ENCODE data around the gene ARF5.

Gene ARF5

DNA sequence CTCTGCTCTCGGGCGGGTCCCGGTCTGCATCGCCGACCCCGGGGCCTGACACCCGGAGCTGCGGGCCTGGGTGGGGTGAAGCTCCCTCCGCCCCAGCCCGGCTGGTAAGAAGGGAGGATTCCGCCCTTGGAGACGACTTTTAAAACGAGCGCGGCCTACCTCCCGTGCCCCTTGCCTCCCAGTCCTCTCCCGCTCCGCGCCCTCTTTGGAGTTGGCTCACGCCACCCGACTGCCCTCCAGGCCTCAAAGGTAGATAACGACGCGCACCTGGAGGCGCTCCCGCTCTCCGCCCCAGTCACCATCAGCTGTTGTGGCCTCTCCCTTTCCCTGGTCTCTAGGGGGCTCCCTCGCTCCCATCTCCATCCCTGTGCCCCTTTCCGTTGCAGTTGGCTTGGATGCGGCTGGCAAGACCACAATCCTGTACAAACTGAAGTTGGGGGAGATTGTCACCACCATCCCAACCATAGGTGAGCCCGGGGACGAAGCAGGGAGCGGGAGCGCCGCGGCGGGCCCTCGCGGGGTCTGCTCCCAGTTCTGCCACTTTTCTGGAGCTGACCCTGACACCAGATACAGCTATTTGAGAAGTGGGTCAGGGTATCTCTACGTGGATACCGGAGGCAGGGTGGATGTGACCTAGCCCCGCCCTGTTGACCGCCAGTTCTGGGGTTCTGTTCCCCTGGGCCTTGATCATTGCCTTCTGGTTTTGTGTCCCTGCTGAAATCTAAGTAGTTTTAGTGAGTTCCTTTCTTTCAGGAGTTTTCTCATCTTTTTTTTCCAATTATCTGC, 679 bp downstream of the ARF5 start:
- Histone ChIP-seq H2AFZ (ENCODE audit: low read length, unreplicated experiment) (peak overlapping the region; percentile 89), H3K27ac (ENCODE audit: low read depth, low read length) (no peak overlapping the region)

DNA sequence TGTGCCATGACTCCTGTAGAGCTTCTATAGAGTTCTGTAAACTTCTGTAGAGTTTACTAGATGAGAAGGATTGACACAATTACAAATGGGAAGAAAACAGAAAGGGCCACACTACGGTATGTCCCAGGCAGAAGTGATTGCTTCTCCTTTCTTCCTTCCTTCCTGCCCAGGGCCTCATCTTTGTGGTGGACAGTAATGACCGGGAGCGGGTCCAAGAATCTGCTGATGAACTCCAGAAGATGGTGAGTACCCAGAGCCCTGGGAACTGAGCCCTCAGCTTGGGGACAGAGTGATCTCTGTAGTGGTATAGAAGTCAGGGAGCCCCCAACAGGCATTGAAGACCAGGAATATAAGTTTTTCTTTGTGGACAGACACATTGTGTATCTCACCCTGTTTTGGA, 1.7 kb downstream of the ARF5 start:
- H2AFZ ChIP-seq (ENCODE audit: low read length, unreplicated experiment) = no peak overlapping the region
- no peaks in the 10 kb centered on the region for H3K27me3 ChIP-seq (ENCODE audit: insufficient read depth, low read length)
- peak overlapping the region; percentile 97 for H3K4me3 ChIP-seq (ENCODE audit: low read depth, low read length)
- H3K79me2 ChIP-seq (ENCODE audit: control insufficient read depth, insufficient read depth, low read length, unreplicated experiment) = peaks cover 18% of the 10 kb centered on the region
- peaks cover 6% of the 10 kb centered on the region for H3K4me1 ChIP-seq (ENCODE audit: control insufficient read depth, insufficient read depth, low read length, unreplicated experiment)
- H3K36me3 ChIP-seq (ENCODE audit: insufficient read depth, low read length) = no peaks in the 10 kb centered on the region; the same call in 1 of the 2 replicates
- no peak overlapping the region for H3K27ac ChIP-seq (ENCODE audit: low read depth, low read length)

More for the DNA sequence above, 679 bp downstream of the ARF5 start:
- Histone ChIP-seq H3K79me2 (ENCODE audit: control insufficient read depth, insufficient read depth, low read length, unreplicated experiment) (peaks cover 28% of the 10 kb centered on the region), H3K4me3 (ENCODE audit: low read depth, low read length) (peak overlapping the region; percentile 97), H3K4me1 (ENCODE audit: control insufficient read depth, insufficient read depth, low read length, unreplicated experiment) (peaks cover 14% of the 10 kb centered on the region), H3K36me3 (ENCODE audit: insufficient read depth, low read length) (no peaks in the 10 kb centered on the region; the same call in 1 of the 2 replicates), H3K27me3 (ENCODE audit: insufficient read depth, low read length) (no peaks in the 10 kb centered on the region)

DNA sequence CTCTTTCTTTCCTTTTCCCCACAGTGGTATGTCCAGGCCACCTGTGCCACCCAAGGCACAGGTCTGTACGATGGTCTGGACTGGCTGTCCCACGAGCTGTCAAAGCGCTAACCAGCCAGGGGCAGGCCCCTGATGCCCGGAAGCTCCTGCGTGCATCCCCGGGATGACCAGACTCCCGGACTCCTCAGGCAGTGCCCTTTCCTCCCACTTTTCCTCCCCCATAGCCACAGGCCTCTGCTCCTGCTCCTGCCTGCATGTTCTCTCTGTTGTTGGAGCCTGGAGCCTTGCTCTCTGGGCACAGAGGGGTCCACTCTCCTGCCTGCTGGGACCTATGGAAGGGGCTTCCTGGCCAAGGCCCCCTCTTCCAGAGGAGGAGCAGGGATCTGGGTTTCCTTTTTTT, 3.0 kb downstream of the ARF5 start:
- H3K27me3 ChIP-seq (ENCODE audit: insufficient read depth, low read length) = no peaks in the 10 kb centered on the region

DNA sequence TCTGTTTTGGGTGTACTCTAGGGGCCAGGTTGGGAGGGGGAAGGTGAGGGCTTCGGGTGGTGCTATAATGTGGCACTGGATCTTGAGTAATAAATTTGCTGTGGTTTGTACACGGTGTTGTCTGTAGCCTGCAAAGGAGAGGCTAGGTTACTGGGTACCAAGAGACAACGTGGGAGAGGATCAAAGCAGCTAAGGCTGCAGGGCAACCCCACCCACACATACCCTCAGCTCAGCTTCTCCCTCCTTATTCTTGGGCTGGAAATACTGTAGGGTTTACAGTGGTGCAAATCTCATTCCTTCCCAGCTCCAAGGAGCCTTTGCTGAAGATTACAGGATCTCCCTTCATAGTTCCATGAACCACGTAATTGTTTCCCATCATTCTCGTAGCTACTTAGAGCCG, 3.4 kb downstream of the ARF5 start:
- peaks cover 14% of the 10 kb centered on the region for H3K79me2 ChIP-seq (ENCODE audit: control insufficient read depth, insufficient read depth, low read length, unreplicated experiment)
- H3K27ac ChIP-seq (ENCODE audit: low read depth, low read length) = no peak overlapping the region
- no peaks in the 10 kb centered on the region; the same call in 1 of the 2 replicates for H3K36me3 ChIP-seq (ENCODE audit: insufficient read depth, low read length)
- H3K27me3 ChIP-seq (ENCODE audit: insufficient read depth, low read length) = no peaks in the 10 kb centered on the region
- no peak overlapping the region for H3K4me3 ChIP-seq (ENCODE audit: low read depth, low read length)
- no peak overlapping the region for H2AFZ ChIP-seq (ENCODE audit: low read length, unreplicated experiment)
- H3K4me1 ChIP-seq (ENCODE audit: control insufficient read depth, insufficient read depth, low read length, unreplicated experiment) = peaks cover 6% of the 10 kb centered on the region

More for the DNA sequence above, 3.0 kb downstream of the ARF5 start:
- H3K79me2 ChIP-seq (ENCODE audit: control insufficient read depth, insufficient read depth, low read length, unreplicated experiment) = peaks cover 14% of the 10 kb centered on the region
- no peak overlapping the region for H2AFZ ChIP-seq (ENCODE audit: low read length, unreplicated experiment)
- no peaks in the 10 kb centered on the region; the same call in 1 of the 2 replicates for H3K36me3 ChIP-seq (ENCODE audit: insufficient read depth, low read length)
- no peak overlapping the region for H3K4me3 ChIP-seq (ENCODE audit: low read depth, low read length)
- no peak overlapping the region for H3K27ac ChIP-seq (ENCODE audit: low read depth, low read length)
- peaks cover 6% of the 10 kb centered on the region for H3K4me1 ChIP-seq (ENCODE audit: control insufficient read depth, insufficient read depth, low read length, unreplicated experiment)

DNA sequence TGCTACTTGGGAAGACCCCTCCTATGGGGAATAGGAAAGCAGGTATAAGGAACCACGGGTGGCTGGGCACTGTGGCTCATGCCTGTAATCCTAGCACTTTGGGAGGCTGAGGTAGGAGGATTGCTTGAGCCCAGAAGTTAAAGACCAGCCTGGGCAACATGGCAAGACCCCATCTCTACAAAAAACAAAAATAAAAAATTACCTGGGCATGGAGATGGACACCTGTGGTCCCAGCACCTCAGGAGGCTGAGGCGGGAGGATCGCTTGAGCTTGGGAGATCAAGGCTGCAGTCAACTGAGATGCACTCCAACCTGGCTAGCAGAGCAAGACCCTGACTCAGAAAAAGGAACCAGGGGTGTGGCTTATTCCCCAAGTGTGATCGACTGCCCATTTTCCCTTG, 4.3 kb downstream of the ARF5 start:
- Histone ChIP-seq H3K4me1 (ENCODE audit: control insufficient read depth, insufficient read depth, low read length, unreplicated experiment) (peaks cover 6% of the 10 kb centered on the region), H3K27me3 (ENCODE audit: insufficient read depth, low read length) (no peaks in the 10 kb centered on the region), H3K4me3 (ENCODE audit: low read depth, low read length) (no peak overlapping the region), H3K79me2 (ENCODE audit: control insufficient read depth, insufficient read depth, low read length, unreplicated experiment) (peaks cover 14% of the 10 kb centered on the region), H2AFZ (ENCODE audit: low read length, unreplicated experiment) (no peak overlapping the region), H3K36me3 (ENCODE audit: insufficient read depth, low read length) (no peaks in the 10 kb centered on the region; the same call in 1 of the 2 replicates), H3K27ac (ENCODE audit: low read depth, low read length) (no peak overlapping the region)

DNA sequence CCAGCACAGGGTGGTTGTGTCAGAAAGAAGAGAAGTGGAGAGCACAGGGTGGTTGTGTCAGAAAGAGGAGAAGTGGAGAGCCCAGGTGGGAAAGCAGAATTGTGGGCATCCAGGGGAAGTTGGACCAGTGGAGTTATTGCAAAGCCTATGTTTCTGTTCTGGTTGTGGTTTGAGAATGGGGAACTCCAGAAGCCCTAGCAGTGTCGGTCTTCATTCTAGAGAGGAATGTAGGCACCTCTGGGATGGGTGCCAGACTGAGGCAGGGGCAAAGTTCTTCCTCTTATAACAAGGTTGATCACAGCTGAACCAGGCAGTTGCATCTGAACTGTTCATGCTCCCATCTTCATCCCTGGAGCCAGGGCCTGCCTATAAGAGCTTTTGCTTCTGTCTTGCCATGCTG, 6.3 kb downstream of the ARF5 start:
- Histone ChIP-seq H3K79me2 (ENCODE audit: control insufficient read depth, insufficient read depth, low read length, unreplicated experiment) (peaks cover 3% of the 10 kb centered on the region), H3K4me3 (ENCODE audit: low read depth, low read length) (no peak overlapping the region), H2AFZ (ENCODE audit: low read length, unreplicated experiment) (no peak overlapping the region), H3K36me3 (ENCODE audit: insufficient read depth, low read length) (no peaks in the 10 kb centered on the region; the same call in 1 of the 2 replicates), H3K27me3 (ENCODE audit: insufficient read depth, low read length) (no peaks in the 10 kb centered on the region), H3K4me1 (ENCODE audit: control insufficient read depth, insufficient read depth, low read length, unreplicated experiment) (peaks cover 3% of the 10 kb centered on the region), H3K27ac (ENCODE audit: low read depth, low read length) (no peak overlapping the region)

DNA sequence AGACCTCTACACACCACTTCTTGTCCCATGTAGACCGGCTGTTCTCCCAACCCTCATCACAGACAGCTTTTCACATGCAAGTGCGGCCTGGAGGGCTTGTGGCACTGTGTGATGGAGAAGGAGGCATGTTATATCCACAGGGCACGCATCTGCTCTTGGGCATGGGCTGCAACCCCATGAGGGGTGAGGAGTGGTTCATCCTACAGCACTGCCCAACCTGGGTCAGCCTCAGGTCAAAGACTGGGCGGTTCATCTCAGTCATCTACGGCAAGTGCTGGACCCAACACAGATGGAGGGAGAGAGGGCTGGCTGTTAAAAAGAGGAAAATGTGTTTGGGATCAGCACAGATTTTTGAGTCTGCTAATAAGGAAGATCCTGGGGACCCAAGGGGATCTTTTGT, 7.5 kb downstream of the ARF5 start:
- no peaks in the 10 kb centered on the region for H3K4me1 ChIP-seq (ENCODE audit: control insufficient read depth, insufficient read depth, low read length, unreplicated experiment)
- H3K4me3 ChIP-seq (ENCODE audit: low read depth, low read length) = no peak overlapping the region
- no peak overlapping the region for H2AFZ ChIP-seq (ENCODE audit: low read length, unreplicated experiment)
- no peak overlapping the region for H3K27ac ChIP-seq (ENCODE audit: low read depth, low read length)
- peaks cover 4% of the 10 kb centered on the region; the same call in 1 of the 2 replicates for H3K27me3 ChIP-seq (ENCODE audit: insufficient read depth, low read length)
- H3K79me2 ChIP-seq (ENCODE audit: control insufficient read depth, insufficient read depth, low read length, unreplicated experiment) = no peaks in the 10 kb centered on the region
- H3K36me3 ChIP-seq (ENCODE audit: insufficient read depth, low read length) = no peaks in the 10 kb centered on the region; the same call in 1 of the 2 replicates

DNA sequence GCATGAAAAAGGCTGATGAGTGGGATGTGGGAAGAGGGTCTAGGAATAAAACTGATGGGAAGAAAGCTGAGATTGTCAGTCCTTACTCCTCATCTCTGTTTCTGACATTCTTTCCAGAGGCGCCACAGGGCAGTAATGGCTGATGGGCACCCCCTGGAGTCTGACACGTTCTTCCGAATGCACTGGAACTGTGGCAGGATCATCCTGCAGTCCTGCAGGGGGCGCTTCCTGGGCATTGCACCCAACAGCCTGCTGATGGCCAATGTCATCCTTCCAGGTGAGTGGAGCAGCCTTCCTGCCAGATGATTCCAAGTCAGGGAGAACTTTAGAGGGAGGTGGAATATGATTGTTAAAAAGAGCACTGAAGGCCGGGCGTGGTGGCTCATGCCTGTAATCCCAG, 10.1 kb downstream of the ARF5 start:
- Histone ChIP-seq H2AFZ (ENCODE audit: low read length, unreplicated experiment) (no peak overlapping the region), H3K36me3 (ENCODE audit: insufficient read depth, low read length) (no peaks in the 10 kb centered on the region), H3K79me2 (ENCODE audit: control insufficient read depth, insufficient read depth, low read length, unreplicated experiment) (no peaks in the 10 kb centered on the region), H3K4me3 (ENCODE audit: low read depth, low read length) (no peak overlapping the region), H3K4me1 (ENCODE audit: control insufficient read depth, insufficient read depth, low read length, unreplicated experiment) (no peaks in the 10 kb centered on the region), H3K27me3 (ENCODE audit: insufficient read depth, low read length) (peaks cover 7% of the 10 kb centered on the region; the same call in 1 of the 2 replicates), H3K27ac (ENCODE audit: low read depth, low read length) (no peak overlapping the region)

DNA sequence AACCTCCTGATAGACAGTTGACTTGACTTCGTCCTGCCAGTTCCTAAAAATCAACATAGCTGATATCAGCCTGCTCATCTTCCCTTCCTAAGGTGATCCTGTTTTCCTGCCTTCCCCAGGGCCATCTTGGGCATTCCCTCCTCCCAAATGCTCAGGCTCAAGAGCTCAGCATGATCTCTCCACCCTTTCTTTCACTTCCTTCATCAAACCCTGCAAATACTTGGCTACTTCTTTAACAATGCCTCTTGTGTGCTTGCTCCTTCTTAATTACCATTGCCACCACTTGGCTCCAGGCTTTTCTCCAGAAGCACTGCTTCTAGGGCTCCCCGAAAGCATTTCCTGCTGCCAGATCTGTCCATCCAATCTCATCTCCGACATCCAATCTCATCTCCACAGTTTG, 12.7 kb downstream of the ARF5 start:
- H2AFZ ChIP-seq (ENCODE audit: low read length, unreplicated experiment) = no peak overlapping the region

DNA sequence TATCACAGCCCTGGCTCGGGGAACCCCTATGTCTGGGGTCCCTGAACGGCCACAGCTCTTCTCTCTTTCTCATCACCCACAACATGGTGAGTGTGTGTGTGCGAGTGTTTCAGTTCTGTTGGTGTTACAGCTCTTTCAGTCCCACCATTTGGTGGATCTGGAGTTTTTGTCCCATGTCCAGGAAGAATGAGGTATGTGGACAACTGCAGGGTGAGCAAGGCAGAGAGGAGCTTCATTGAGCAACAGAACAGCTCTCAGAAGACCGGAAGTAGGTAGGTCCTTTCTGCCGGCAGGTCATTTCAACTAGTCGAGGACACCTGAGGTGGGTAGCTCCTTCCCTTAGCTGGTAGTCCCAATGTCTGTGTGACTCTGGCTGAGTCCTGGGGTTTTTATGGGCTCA, 20.2 kb downstream of the ARF5 start:
- H3K27me3 ChIP-seq (ENCODE audit: insufficient read depth, low read length) = peaks cover 13% of the 10 kb centered on the region
- H3K36me3 ChIP-seq (ENCODE audit: insufficient read depth, low read length) = no peaks in the 10 kb centered on the region
- H3K79me2 ChIP-seq (ENCODE audit: control insufficient read depth, insufficient read depth, low read length, unreplicated experiment) = no peaks in the 10 kb centered on the region
- no peak overlapping the region for H2AFZ ChIP-seq (ENCODE audit: low read length, unreplicated experiment)
- no peaks in the 10 kb centered on the region for H3K4me1 ChIP-seq (ENCODE audit: control insufficient read depth, insufficient read depth, low read length, unreplicated experiment)
- H3K4me3 ChIP-seq (ENCODE audit: low read depth, low read length) = no peak overlapping the region
- no peak overlapping the region for H3K27ac ChIP-seq (ENCODE audit: low read depth, low read length)

More for the DNA sequence above, 12.7 kb downstream of the ARF5 start:
- peaks cover 7% of the 10 kb centered on the region; the same call in 1 of the 2 replicates for H3K27me3 ChIP-seq (ENCODE audit: insufficient read depth, low read length)
- no peak overlapping the region for H3K4me3 ChIP-seq (ENCODE audit: low read depth, low read length)
- no peak overlapping the region for H3K27ac ChIP-seq (ENCODE audit: low read depth, low read length)
- H3K79me2 ChIP-seq (ENCODE audit: control insufficient read depth, insufficient read depth, low read length, unreplicated experiment) = no peaks in the 10 kb centered on the region
- no peaks in the 10 kb centered on the region for H3K4me1 ChIP-seq (ENCODE audit: control insufficient read depth, insufficient read depth, low read length, unreplicated experiment)
- no peaks in the 10 kb centered on the region for H3K36me3 ChIP-seq (ENCODE audit: insufficient read depth, low read length)

DNA sequence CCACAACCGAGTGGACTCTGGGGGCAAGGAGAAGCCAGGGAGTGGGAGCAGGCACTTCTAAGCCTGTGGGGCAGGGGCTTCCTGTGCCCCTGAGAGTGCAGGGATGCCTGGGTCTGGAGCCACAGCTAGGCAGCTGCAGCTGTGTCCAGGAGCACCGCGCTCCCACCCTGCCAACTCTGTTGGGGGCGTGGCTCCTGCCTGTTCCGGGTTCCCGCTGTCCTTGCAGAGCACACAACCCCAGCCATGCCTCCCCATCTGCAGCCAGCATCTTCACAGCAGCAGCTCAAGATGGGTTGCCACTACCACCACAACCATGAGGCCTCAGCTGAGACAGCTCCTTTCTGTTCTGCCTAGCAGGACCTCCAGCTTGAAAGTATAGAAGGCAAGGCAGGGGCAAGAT, 21.1 kb downstream of the ARF5 start:
- Histone ChIP-seq H2AFZ (ENCODE audit: low read length, unreplicated experiment) (no peak overlapping the region), H3K4me3 (ENCODE audit: low read depth, low read length) (no peak overlapping the region), H3K27ac (ENCODE audit: low read depth, low read length) (no peak overlapping the region), H3K79me2 (ENCODE audit: control insufficient read depth, insufficient read depth, low read length, unreplicated experiment) (no peaks in the 10 kb centered on the region), H3K36me3 (ENCODE audit: insufficient read depth, low read length) (no peaks in the 10 kb centered on the region), H3K27me3 (ENCODE audit: insufficient read depth, low read length) (peaks cover 21% of the 10 kb centered on the region), H3K4me1 (ENCODE audit: control insufficient read depth, insufficient read depth, low read length, unreplicated experiment) (no peaks in the 10 kb centered on the region)
